ENCODE results near the gene KANSL1. TPM values are rescaled to one million over a fixed set of nuclear protein-coding genes. Genes with fewer than 3 reads are reported as not detected.

KANSL1 gene
- total and polyA plus RNA-seq, 9 of the 15 experiments (the other 6 are each of a cell fraction or from before 2014, with no cell fraction given), result 3.6 to 55.4 (median 31.8) TPM

GRCh38 chr17:46045639-46046038 is 147.6 kb downstream of the KANSL1 start:
- H3K9me3 ChIP-seq (replicated peaks; ENCODE audit: control insufficient read depth, insufficient read depth, low read depth, low read length), result no peaks in the 10 kb centered on the region
- ATAC-seq (no peak; the same call in 1 of the 3 replicates), FAIRE-seq (no peak), DNase-seq (ENCODE audit: extremely low read depth in 1 of 4, low spot score in 3 of 4) (no peak)
- H3K4me1 ChIP-seq (replicated peaks in 1 of 2; ENCODE audit: control insufficient read depth in 2 of 2, insufficient read depth in 2 of 2, low read length in 2 of 2), result peaks cover 0 to 5% of the 10 kb centered on the region in 2 experiments; a peak in 2 of 5 replicates
- H2AFZ ChIP-seq (ENCODE audit: low read depth, low read length), result no peak overlapping the region
- no peak overlapping the region for H3K4me3 ChIP-seq
- POLR2A ChIA-PET, result interaction anchor here (0.7 to 2.3 kb wide), 2 partner anchors 12 to 214 kb away, joined by 3 to 15 read pairs; no protein-coding TSS in a partner anchor
- H3K27ac ChIP-seq (ENCODE audit: extremely low read depth, low read depth, low read length), result peak overlapping the region; percentile 11; the same call in 1 of the 3 replicates
- WGBS (ENCODE audit: insufficient coverage, low coverage, missing lambda C conversion rate), result 77% methylated on average over 3 of the region's 3 CpGs
- TF ChIP-seq ZNF24 (IDR thresholded peaks at IDR 0.05) (no peak), MAFK (IDR thresholded peaks at IDR 0.05; ENCODE audit: low read length) (no peak), RERE (CRISPR knock-in tag; IDR thresholded peaks at IDR 0.05; ENCODE audit: borderline replicate concordance) (no peak), RBM14 (IDR thresholded peaks at IDR 0.05; ENCODE audit: borderline replicate concordance, insufficient read depth, low read depth, low read length) (no peak), ZNF3 (CRISPR knock-in tag; IDR thresholded peaks at IDR 0.05) (no peak), CREM (IDR thresholded peaks at IDR 0.05; ENCODE audit: low read depth) (no peak), FOXP4 (CRISPR knock-in tag; IDR thresholded peaks at IDR 0.05; ENCODE audit: borderline replicate concordance) (no peak), ZBTB17 (CRISPR knock-in tag; IDR thresholded peaks at IDR 0.05) (no peak), KAT8 (IDR thresholded peaks at IDR 0.05; ENCODE audit: low read depth) (no peak), CTCF (IDR thresholded peaks at IDR 0.05 in 2 of 3, conservative IDR thresholded peaks at IDR 0.05 in 1 of 3; ENCODE audit: insufficient read depth in 2 of 3, low read depth in 1 of 3, low read length in 3 of 3) (no peak), TAL1 (IDR thresholded peaks at IDR 0.05) (no peak), C11orf30 (IDR thresholded peaks at IDR 0.05; ENCODE audit: low read depth) (no peak), ILF3 (IDR thresholded peaks at IDR 0.05; ENCODE audit: borderline replicate concordance) (no peak), RUNX1 (IDR thresholded peaks at IDR 0.05; ENCODE audit: low read depth) (no peak)
- intact Hi-C loops (cut with micrococcal nuclease), result loop anchor here (2.0 kb wide), 1 partner anchor 141 kb away; no protein-coding TSS in a partner anchor
- in situ Hi-C loops (cut with MboI), result no loop called here
- CTCF ChIA-PET (ENCODE audit: low intra/inter-chr PET ratio), result interaction anchor here (2.3 to 2.7 kb wide), 4 partner anchors 43 to 167 kb away, joined by 9 to 26 read pairs (median 18); partner anchors contain the start of gene KANSL1
- H4K20me1 ChIP-seq (replicated peaks; ENCODE audit: control insufficient read depth, insufficient read depth, low read length), result no peaks in the 10 kb centered on the region
- BruUV-seq (replicated peaks), result no TSS peak
- peaks cover 10% of the 10 kb centered on the region; the same call in 2 of the 3 replicates for H3K79me2 ChIP-seq (ENCODE audit: control insufficient read depth, insufficient read depth, low read length)
- H3K27me3 ChIP-seq (ENCODE audit: control insufficient read depth in 2 of 2, insufficient read depth in 2 of 2, low read length in 2 of 2), result no peaks in the 10 kb centered on the region
- H3K9me1 ChIP-seq (ENCODE audit: control insufficient read depth, insufficient read depth, low read length), result no peaks in the 10 kb centered on the region
- no peak overlapping the region for H3K9ac ChIP-seq (ENCODE audit: insufficient read depth in 1 of 2, low read depth in 2 of 2, low read length in 2 of 2)
- no peak overlapping the region for H3K4me2 ChIP-seq (ENCODE audit: insufficient read depth, low read length)
- H3K36me3 ChIP-seq (ENCODE audit: control insufficient read depth, insufficient read depth, low read length), result peaks cover 93% of the 10 kb centered on the region

Data from K562 (cell line).